GM21381 (cell line): ENCODE data around the gene HNRNPCL2.
"Not testable (repeated sequence)": the region's sequence is repeated elsewhere in the genome, so short reads cannot be mapped to it uniquely, and the experiment has no call there.

Experiments
- ATAC-seq: cut with Tn5 transposase; IDR thresholded peaks from one replicate; pipeline ENCODE4 v1.9.1; 2021; ENCODE audit warnings: mild to moderate bottlenecking, moderate library complexity; ENCODE audit not compliant: unreplicated experiment

HNRNPCL2 gene

GRCh38 chr1:13116754-13117153 is at the start of gene HNRNPCL2:
TSS of gene HNRNPCL2 (minus strand) at chr1:13116854. CDS start at chr1:13116400, 454 bp downstream.
- ATAC-seq, result not testable (repeated sequence)

GRCh38 chr1:13165531-13165930 is 48.9 kb upstream of the HNRNPCL2 start, which contains the start of gene HNRNPCL4:
TSS of gene HNRNPCL4 (minus strand) at chr1:13165631. CDS start at chr1:13165467, 164 bp downstream.
- ATAC-seq, result not testable (repeated sequence)

- not testable (repeated sequence) for ATAC-seq
Measured at GRCh38 chr1:13155909-13156308, 39.3 kb upstream of the HNRNPCL2 start, which contains the start of gene PRAMEF26. TSS of gene PRAMEF26 (minus strand) at chr1:13156009. CDS start at chr1:13153095, 2,914 bp downstream.

- not testable (repeated sequence) for ATAC-seq
Measured at GRCh38 chr1:13070474-13070873, 46.2 kb downstream of the HNRNPCL2 start, which contains the start of gene PRAMEF25. TSS of gene PRAMEF25 (plus strand) at chr1:13070774. CDS start at chr1:13073694, 2,920 bp downstream.
